NCI-H226 (cell line): ENCODE results near the gene ECM1.

ENCODE experiments used
- DNase-seq: peaks from one replicate; pipeline ENCODE4 v3.0.0-alpha.2; 2015

The ECM1 gene

GRCh38 chr1:150546294-150546937, 38.5 kb downstream of the ECM1 start:
- DNase-seq: no peak

GRCh38 chr1:150548324-150548631, 40.4 kb downstream of the ECM1 start:
- no peak for DNase-seq

- DNase-seq: peak; percentile 67
Measured at GRCh38 chr1:150548632-150549495, 41.0 kb downstream of the ECM1 start, which contains the start of gene ADAMTSL4. Gene ADAMTSL4 (plus strand): TSS chr1:150549408. CDS start chr1:150552289, 2,881 bp downstream.

- DNase-seq: no peak
Measured at GRCh38 chr1:150549496-150550221, 41.8 kb downstream of the ECM1 start.

- DNase-seq: peak; percentile 50
Measured at GRCh38 chr1:150550222-150551050, 42.5 kb downstream of the ECM1 start.

- DNase-seq: no peak
Measured at GRCh38 chr1:150551051-150551783, 43.3 kb downstream of the ECM1 start.

GRCh38 chr1:150551784-150552127, 43.8 kb downstream of the ECM1 start:
- no peak for DNase-seq

- DNase-seq: peak; percentile 93
Measured at GRCh38 chr1:150552128-150552910, 44.4 kb downstream of the ECM1 start.

- no peak for DNase-seq
Measured at GRCh38 chr1:150552911-150553289, 45.0 kb downstream of the ECM1 start.

GRCh38 chr1:150553392-150554085, 45.6 kb downstream of the ECM1 start:
- DNase-seq: no peak

- no peak for DNase-seq
Measured at GRCh38 chr1:150554086-150554452, 46.2 kb downstream of the ECM1 start.

- no peak for DNase-seq
Measured at GRCh38 chr1:150555198-150555970, 47.5 kb downstream of the ECM1 start.

GRCh38 chr1:150555971-150556865, 48.3 kb downstream of the ECM1 start:
- DNase-seq: peak; percentile 0

GRCh38 chr1:150557065-150557600, 49.2 kb downstream of the ECM1 start:
- no peak for DNase-seq

GRCh38 chr1:150557813-150558212, 49.9 kb downstream of the ECM1 start:
- DNase-seq: peak; percentile 1

- peak; percentile 1 for DNase-seq
Measured at GRCh38 chr1:150558303-150558704, 50.4 kb downstream of the ECM1 start.

GRCh38 chr1:150558761-150559655, 51.1 kb downstream of the ECM1 start:
- peak; percentile 2 for DNase-seq

- no peak for DNase-seq
Measured at GRCh38 chr1:150559656-150560010, 51.7 kb downstream of the ECM1 start.
